GM03348 (cell line): ENCODE results near the gene FOXO4.
"Not testable (repeated sequence)": the region's sequence is repeated elsewhere in the genome, so short reads cannot be mapped to it uniquely, and the experiment has no call there.

Experiments used
- DNase-seq: peaks from one replicate; pipeline ENCODE4 v3.0.0; 2012; ENCODE audit warnings: low spot score

Gene FOXO4

GRCh38 chrX:71095555-71095980, at the start of gene FOXO4:
TSS of gene FOXO4 (plus strand) at chrX:71095851. CDS start at chrX:71096529, 678 bp downstream.
- DNase-seq = peak; percentile 89

GRCh38 chrX:71047891-71048290, 47.8 kb upstream of the FOXO4 start:
- DNase-seq = not testable (repeated sequence)

GRCh38 chrX:71052721-71053120, 42.9 kb upstream of the FOXO4 start:
- no peak for DNase-seq

- DNase-seq = no peak
Observed at GRCh38 chrX:71053217-71053621, 42.4 kb upstream of the FOXO4 start.

GRCh38 chrX:71056867-71057266, 38.8 kb upstream of the FOXO4 start:
- DNase-seq = peak; percentile 21

- DNase-seq = no peak
Observed at GRCh38 chrX:71057848-71058530, 37.7 kb upstream of the FOXO4 start.

- no peak for DNase-seq
Observed at GRCh38 chrX:71060127-71060526, 35.5 kb upstream of the FOXO4 start.

GRCh38 chrX:71067089-71067488, 28.6 kb upstream of the FOXO4 start:
- DNase-seq = no peak

- DNase-seq = no peak
Observed at GRCh38 chrX:71067712-71068043, 28.0 kb upstream of the FOXO4 start.

- DNase-seq = peak; percentile 85
Observed at GRCh38 chrX:71068044-71068918, 27.4 kb upstream of the FOXO4 start, which contains the start of gene SNX12. TSS of gene SNX12 (minus strand) at chrX:71068334. CDS start at chrX:71068306, 28 bp downstream.

- DNase-seq = no peak
Observed at GRCh38 chrX:71070531-71070930, 25.1 kb upstream of the FOXO4 start.

- DNase-seq = no peak
Observed at GRCh38 chrX:71081330-71082123, 14.1 kb upstream of the FOXO4 start.

- no peak for DNase-seq
Observed at GRCh38 chrX:71082124-71082647, 13.5 kb upstream of the FOXO4 start.

- no peak for DNase-seq
Observed at GRCh38 chrX:71082822-71083221, 12.8 kb upstream of the FOXO4 start.

- no peak for DNase-seq
Observed at GRCh38 chrX:71085900-71086299, 9.8 kb upstream of the FOXO4 start.

GRCh38 chrX:71091263-71091662, 4.4 kb upstream of the FOXO4 start:
- DNase-seq = no peak

GRCh38 chrX:71095033-71095432, 618 bp upstream of the FOXO4 start:
- no peak for DNase-seq

GRCh38 chrX:71095981-71096759, 519 bp downstream of the FOXO4 start:
- DNase-seq = peak; percentile 75

- DNase-seq = no peak
Observed at GRCh38 chrX:71096760-71097032, 1.0 kb downstream of the FOXO4 start.

- DNase-seq = peak; percentile 27
Observed at GRCh38 chrX:71098302-71098701, 2.7 kb downstream of the FOXO4 start.

GRCh38 chrX:71098951-71099506, 3.4 kb downstream of the FOXO4 start:
- DNase-seq = no peak
